Measurements from ENCODE around the gene SPDYE2. TPM values are rescaled to one million over a fixed set of nuclear protein-coding genes. Genes with fewer than 3 reads are reported as not detected.
"Not testable (repeated sequence)": the region's sequence is repeated elsewhere in the genome, so short reads cannot be mapped to it uniquely, and the experiment has no call there.

The SPDYE2 gene
- total and polyA plus RNA-seq, 4 donors: 0.14 to 0.34 (median 0.23) TPM; not detected in 1

- ATAC-seq (ENCODE audit: insufficient read depth, low FRiP score); H3K9me3 ChIP-seq (ENCODE audit: control insufficient read depth in 4 of 4, insufficient read depth in 3 of 4, low read length in 3 of 4): not testable (repeated sequence)
- whole genome bisulfite sequencing, 2 donors: no CpG with 5 or more reads among the region's 1 CpG
Observed at GRCh38 chr7:102544372-102544771, 6.7 kb upstream of the SPDYE2 start.

GRCh38 chr7:102545288-102545687 lies 5.7 kb upstream of the SPDYE2 start:
- H3K36me3 ChIP-seq (ENCODE audit: control insufficient read depth in 4 of 4, insufficient read depth in 4 of 4, low read length in 4 of 4); H3K4me1 ChIP-seq (ENCODE audit: control insufficient read depth in 5 of 5, insufficient read depth in 5 of 5, low read length in 5 of 5); H3K27ac ChIP-seq (ENCODE audit: low read depth in 1 of 2, low read length in 1 of 2); DNase-seq; H3K9ac ChIP-seq (ENCODE audit: insufficient read depth in 1 of 2, low read length in 2 of 2); H3K4me3 ChIP-seq; H3K9me3 ChIP-seq (ENCODE audit: control insufficient read depth in 4 of 4, insufficient read depth in 3 of 4, low read length in 3 of 4); H3K27me3 ChIP-seq (ENCODE audit: control insufficient read depth in 3 of 3, insufficient read depth in 3 of 3, low read length in 2 of 3); ATAC-seq (ENCODE audit: insufficient read depth, low FRiP score): not testable (repeated sequence)
- WGBS, 2 donors: 91 to 94% methylated on average over 6 to 8 of the region's 12 CpGs

More at GRCh38 chr7:102544372-102544771, 6.7 kb upstream of the SPDYE2 start:
- not testable (repeated sequence) for DNase-seq; H3K27ac ChIP-seq (ENCODE audit: low read depth in 1 of 2, low read length in 1 of 2); H3K9ac ChIP-seq (ENCODE audit: insufficient read depth in 1 of 2, low read length in 2 of 2); H3K4me1 ChIP-seq (ENCODE audit: control insufficient read depth in 5 of 5, insufficient read depth in 5 of 5, low read length in 5 of 5); H3K4me3 ChIP-seq; H3K27me3 ChIP-seq (ENCODE audit: control insufficient read depth in 3 of 3, insufficient read depth in 3 of 3, low read length in 2 of 3); H3K36me3 ChIP-seq (ENCODE audit: control insufficient read depth in 4 of 4, insufficient read depth in 4 of 4, low read length in 4 of 4)

DNA sequence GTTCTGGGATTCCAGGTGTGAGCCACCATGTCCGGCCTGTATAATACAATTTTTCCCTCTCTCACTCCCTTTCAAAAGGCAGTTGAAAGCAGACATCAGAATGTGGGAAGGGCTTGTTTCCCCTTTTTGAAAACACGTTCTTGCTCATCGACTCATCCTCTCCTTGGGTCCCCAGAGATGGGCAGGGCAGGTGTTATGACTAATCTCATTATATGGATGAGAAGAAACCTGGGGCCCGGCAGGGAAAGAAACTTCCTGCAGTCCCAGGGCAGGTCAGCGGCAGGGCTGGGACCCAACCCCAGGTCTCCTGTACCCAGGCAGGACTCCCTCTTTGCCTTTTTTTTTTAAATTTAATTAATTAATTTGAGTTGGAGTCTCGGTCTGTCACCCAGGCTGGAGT lies 4.7 kb upstream of the SPDYE2 start:
- WGBS, 2 donors: 85 to 91% methylated on average over 1 of the region's 6 CpGs
- H3K27ac ChIP-seq (ENCODE audit: low read depth in 1 of 2, low read length in 1 of 2); DNase-seq; H3K4me1 ChIP-seq (ENCODE audit: control insufficient read depth in 5 of 5, insufficient read depth in 5 of 5, low read length in 5 of 5); H3K9ac ChIP-seq (ENCODE audit: insufficient read depth in 1 of 2, low read length in 2 of 2); H3K27me3 ChIP-seq (ENCODE audit: control insufficient read depth in 3 of 3, insufficient read depth in 3 of 3, low read length in 2 of 3); H3K4me3 ChIP-seq; H3K9me3 ChIP-seq (ENCODE audit: control insufficient read depth in 4 of 4, insufficient read depth in 3 of 4, low read length in 3 of 4); H3K36me3 ChIP-seq (ENCODE audit: control insufficient read depth in 4 of 4, insufficient read depth in 4 of 4, low read length in 4 of 4); ATAC-seq (ENCODE audit: insufficient read depth, low FRiP score): not testable (repeated sequence)

DNA sequence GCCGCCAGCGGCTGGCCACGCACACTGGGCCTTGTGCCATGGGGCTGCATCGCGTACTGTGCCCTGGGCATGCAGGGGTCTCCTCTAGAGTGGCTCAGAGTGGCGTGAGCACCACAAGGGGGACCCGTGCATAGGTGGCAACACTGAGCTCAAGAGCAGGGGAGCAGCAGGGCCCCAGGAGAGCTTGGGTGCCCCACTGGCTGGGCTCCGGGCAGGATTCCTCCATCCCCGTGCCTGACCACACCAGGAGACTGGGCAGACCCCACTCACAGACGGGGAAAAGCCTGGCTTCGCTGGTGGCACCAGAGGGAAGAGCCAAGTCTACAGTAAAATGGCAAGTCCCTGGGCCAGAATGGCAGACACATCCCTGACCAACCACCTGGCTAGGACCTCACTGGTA lies 17.6 kb downstream of the SPDYE2 start:
- H3K36me3 ChIP-seq (ENCODE audit: control insufficient read depth in 4 of 4, insufficient read depth in 4 of 4, low read length in 4 of 4); H3K9me3 ChIP-seq (ENCODE audit: control insufficient read depth in 4 of 4, insufficient read depth in 3 of 4, low read length in 3 of 4); H3K4me3 ChIP-seq; ATAC-seq (ENCODE audit: insufficient read depth, low FRiP score); H3K27ac ChIP-seq (ENCODE audit: low read depth in 1 of 2, low read length in 1 of 2); H3K4me1 ChIP-seq (ENCODE audit: control insufficient read depth in 5 of 5, insufficient read depth in 5 of 5, low read length in 5 of 5); H3K27me3 ChIP-seq (ENCODE audit: control insufficient read depth in 3 of 3, insufficient read depth in 3 of 3, low read length in 2 of 3); H3K9ac ChIP-seq (ENCODE audit: insufficient read depth in 1 of 2, low read length in 2 of 2); DNase-seq: not testable (repeated sequence)
- 91 to 97% methylated on average over 4 of the region's 11 CpGs for WGBS, 2 donors

- peak; percentile 97 for ATAC-seq (ENCODE audit: insufficient read depth, low FRiP score)
- H3K36me3 ChIP-seq (ENCODE audit: control insufficient read depth in 4 of 4, insufficient read depth in 4 of 4, low read length in 4 of 4); H3K4me1 ChIP-seq (ENCODE audit: control insufficient read depth in 5 of 5, insufficient read depth in 5 of 5, low read length in 5 of 5); H3K27me3 ChIP-seq (ENCODE audit: control insufficient read depth in 3 of 3, insufficient read depth in 3 of 3, low read length in 2 of 3); H3K9me3 ChIP-seq (ENCODE audit: control insufficient read depth in 4 of 4, insufficient read depth in 3 of 4, low read length in 3 of 4): not testable (repeated sequence)
- 0% methylated on average over 53 to 54 of the region's 64 CpGs for WGBS, 2 donors
- H3K27ac ChIP-seq (ENCODE audit: low read depth in 1 of 2, low read length in 1 of 2): peak within 1 kb of the TSS in 1 of 2 donors; percentile 79
- peak within 1 kb of the TSS; percentile 90 for H3K4me3 ChIP-seq
- TF ChIP-seq, protein P1, sequence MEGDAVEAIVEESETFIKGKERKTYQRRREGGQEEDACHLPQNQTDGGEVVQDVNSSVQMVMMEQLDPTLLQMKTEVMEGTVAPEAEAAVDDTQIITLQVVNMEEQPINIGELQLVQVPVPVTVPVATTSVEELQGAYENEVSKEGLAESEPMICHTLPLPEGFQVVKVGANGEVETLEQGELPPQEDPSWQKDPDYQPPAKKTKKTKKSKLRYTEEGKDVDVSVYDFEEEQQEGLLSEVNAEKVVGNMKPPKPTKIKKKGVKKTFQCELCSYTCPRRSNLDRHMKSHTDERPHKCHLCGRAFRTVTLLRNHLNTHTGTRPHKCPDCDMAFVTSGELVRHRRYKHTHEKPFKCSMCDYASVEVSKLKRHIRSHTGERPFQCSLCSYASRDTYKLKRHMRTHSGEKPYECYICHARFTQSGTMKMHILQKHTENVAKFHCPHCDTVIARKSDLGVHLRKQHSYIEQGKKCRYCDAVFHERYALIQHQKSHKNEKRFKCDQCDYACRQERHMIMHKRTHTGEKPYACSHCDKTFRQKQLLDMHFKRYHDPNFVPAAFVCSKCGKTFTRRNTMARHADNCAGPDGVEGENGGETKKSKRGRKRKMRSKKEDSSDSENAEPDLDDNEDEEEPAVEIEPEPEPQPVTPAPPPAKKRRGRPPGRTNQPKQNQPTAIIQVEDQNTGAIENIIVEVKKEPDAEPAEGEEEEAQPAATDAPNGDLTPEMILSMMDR (IDR thresholded peaks at IDR 0.05; ENCODE audit: control extremely low read depth, extremely low read depth): peak; percentile 66
- peak; percentile 83 to 100 (median 94) for DNase-seq
- peak within 1 kb of the TSS; percentile 55 to 65 for H3K9ac ChIP-seq (ENCODE audit: insufficient read depth in 1 of 2, low read length in 2 of 2)
Observed at GRCh38 chr7:102572261-102573239, 21.5 kb downstream of the SPDYE2 start, which contains the start of gene POLR2J3. Gene POLR2J3, minus strand, starts transcription at chr7:102572583. Its CDS starts 62 bp downstream, at chr7:102572521.

DNA sequence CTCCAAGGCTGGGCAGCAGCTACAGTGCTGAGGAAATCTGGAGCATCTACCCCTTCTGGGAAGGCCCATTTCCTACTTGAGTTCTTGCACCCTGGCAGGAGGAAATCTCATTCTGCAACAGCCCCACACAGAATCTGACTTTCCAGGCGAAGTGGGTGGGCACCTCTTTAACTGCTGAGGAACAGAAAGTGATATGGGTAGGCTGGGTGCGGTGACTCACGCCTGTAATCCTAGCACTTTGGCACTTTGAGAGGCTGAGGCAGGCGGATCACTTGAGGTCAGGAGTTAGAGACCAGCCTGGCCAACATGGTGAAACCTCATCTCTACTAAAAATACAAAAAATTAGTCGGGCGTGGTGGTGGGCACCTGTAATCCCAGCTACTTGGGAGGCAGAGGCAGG lies 23.6 kb downstream of the SPDYE2 start:
- H3K4me3 ChIP-seq; H3K4me1 ChIP-seq (ENCODE audit: control insufficient read depth in 5 of 5, insufficient read depth in 5 of 5, low read length in 5 of 5); H3K9me3 ChIP-seq (ENCODE audit: control insufficient read depth in 4 of 4, insufficient read depth in 3 of 4, low read length in 3 of 4); H3K9ac ChIP-seq (ENCODE audit: insufficient read depth in 1 of 2, low read length in 2 of 2); ATAC-seq (ENCODE audit: insufficient read depth, low FRiP score); H3K36me3 ChIP-seq (ENCODE audit: control insufficient read depth in 4 of 4, insufficient read depth in 4 of 4, low read length in 4 of 4); H3K27me3 ChIP-seq (ENCODE audit: control insufficient read depth in 3 of 3, insufficient read depth in 3 of 3, low read length in 2 of 3); DNase-seq; H3K27ac ChIP-seq (ENCODE audit: low read depth in 1 of 2, low read length in 1 of 2): not testable (repeated sequence)
- no CpG with 5 or more reads among the region's 6 CpGs for WGBS, 2 donors

DNA sequence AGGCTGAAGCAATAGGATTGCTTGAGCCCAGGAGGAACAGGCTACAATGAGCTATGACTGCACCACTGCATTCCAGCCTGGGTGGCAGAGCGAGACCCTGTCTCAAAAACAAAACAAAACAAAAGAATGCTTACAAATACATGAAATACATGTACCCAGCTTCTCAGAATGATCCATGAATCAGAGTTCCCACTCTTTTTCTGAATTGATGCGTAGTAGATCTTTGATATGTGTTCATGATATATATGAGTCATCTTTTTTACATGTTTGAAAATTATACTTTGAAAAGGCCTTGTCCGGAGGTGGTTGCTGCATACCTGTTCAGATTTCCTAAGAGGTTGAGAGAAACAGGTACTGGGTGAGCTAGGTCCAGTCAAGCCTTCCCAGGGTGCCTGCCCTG lies 25.3 kb downstream of the SPDYE2 start:
- H3K36me3 ChIP-seq (ENCODE audit: control insufficient read depth in 4 of 4, insufficient read depth in 4 of 4, low read length in 4 of 4); H3K27ac ChIP-seq (ENCODE audit: low read depth in 1 of 2, low read length in 1 of 2); H3K9ac ChIP-seq (ENCODE audit: insufficient read depth in 1 of 2, low read length in 2 of 2); DNase-seq; H3K9me3 ChIP-seq (ENCODE audit: control insufficient read depth in 4 of 4, insufficient read depth in 3 of 4, low read length in 3 of 4); H3K27me3 ChIP-seq (ENCODE audit: control insufficient read depth in 3 of 3, insufficient read depth in 3 of 3, low read length in 2 of 3); H3K4me1 ChIP-seq (ENCODE audit: control insufficient read depth in 5 of 5, insufficient read depth in 5 of 5, low read length in 5 of 5); H3K4me3 ChIP-seq; ATAC-seq (ENCODE audit: insufficient read depth, low FRiP score): not testable (repeated sequence)
- WGBS, 2 donors: no CpG with 5 or more reads among the region's 3 CpGs
